UCSD-AML1 (cell line): ENCODE measurements around the gene FJX1.
"Not testable (repeated sequence)": the region's sequence is repeated elsewhere in the genome, so short reads cannot be mapped to it uniquely, and the experiment has no call there.

Source experiments
- DNase-seq: peaks from one replicate; lab custom pipeline; 2025; ENCODE audit not compliant: unreplicated experiment; lab: John Stamatoyannopoulos, UW

The FJX1 gene

DNA sequence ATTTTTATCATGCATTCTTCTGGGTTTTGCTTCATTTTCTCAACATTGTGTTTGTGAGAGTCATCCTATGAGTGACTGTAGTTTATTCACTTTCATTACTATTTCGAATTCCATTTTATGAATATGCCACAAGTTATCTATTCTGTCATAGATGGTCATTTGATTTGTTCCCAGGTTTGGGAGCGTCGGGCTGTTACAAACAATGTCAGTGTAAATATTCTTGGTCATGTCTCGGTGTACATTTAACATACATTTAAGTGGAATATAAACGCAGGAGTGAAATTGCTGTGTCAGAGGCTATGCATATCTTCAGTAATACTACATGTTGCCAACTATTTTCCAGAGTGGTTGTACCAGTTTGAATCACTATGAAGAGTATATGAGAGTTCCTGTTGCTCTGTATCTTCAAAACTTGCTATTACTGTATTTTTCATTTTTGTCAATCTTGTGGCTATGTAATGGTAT lies 46.7 kb downstream of the FJX1 start:
- DNase-seq = no peak

DNA sequence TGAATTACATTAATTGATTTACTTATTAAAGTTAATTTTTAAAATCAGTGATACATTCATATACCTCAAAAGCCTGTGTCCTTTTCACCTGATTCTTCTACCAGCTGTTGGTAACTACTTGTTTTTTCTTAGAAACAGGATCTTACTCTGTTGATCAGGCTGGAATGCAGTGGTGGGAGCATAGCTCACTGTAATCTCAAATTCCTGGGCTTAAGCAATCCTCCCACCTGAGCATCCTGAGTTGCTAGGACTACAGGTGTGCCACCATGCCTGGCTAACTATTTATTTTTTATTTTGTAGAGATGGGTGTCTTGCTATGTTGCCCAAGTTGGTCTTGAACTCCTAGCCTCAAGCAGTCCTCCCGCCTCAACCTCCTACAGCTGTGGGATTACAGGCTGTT lies 49.0 kb downstream of the FJX1 start:
- no peak for DNase-seq

GRCh38 chr11:35668350-35668749 lies 50.1 kb downstream of the FJX1 start:
- DNase-seq = not testable (repeated sequence)
